Measurements from ENCODE around the gene UBAC2.
"Not testable (repeated sequence)": the region's sequence is repeated elsewhere in the genome, so short reads cannot be mapped to it uniquely, and the experiment has no call there.

UBAC2 gene

DNA sequence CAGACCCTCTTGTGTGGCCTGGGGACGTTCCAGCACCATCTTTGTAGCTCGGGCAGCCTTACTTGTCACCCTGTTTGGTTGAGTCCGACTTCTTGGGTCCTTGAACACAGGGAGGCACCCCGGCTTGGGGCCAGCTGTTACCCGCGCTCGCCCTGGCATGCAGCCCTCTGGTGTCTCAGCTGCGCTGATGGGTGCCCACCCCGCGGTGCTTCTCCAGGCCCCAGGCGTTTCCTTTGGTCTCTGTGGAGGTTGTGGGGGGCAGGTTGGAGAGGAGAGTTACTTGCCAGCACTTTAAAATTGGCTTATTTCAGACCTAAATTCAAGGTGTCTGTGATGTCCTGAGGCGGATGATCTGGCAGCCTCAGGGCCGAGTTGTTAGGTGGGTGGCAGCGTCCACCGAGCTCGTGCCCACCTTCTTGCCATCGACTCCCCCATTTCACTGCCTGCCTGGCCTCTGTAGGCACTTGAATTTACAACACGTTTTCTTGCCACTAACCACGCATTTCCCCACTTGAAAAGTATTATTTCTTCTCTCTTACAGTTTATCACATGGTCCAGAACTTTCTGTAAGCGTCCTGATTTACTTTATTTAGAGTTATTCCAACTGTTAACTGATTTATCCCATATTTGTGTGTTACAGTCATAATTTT lies 16.9 kb downstream of the UBAC2 start:
- peak; percentile 40 for DNase-seq

DNA sequence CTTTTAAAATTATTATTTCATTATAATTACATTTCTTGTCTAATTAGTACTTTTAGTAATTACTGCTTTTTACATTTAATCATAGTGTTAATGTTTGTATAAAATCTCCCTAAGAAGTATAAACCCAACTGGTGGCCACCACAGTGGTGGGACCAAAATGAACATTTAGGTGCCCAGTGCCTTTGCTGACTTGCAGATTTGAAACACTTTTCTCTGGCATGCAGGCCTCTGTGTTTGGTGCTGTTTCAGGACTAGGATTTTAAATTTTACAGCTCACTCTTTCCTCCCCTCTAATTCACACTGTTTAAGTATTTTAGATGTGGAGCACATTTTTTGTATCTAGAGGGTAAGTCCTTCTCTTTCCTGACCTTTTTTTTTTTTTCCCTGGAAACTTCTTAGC lies 17.5 kb downstream of the UBAC2 start:
- DNase-seq = no peak

- no peak for DNase-seq
Measured at GRCh38 chr13:99218545-99218944, 17.9 kb downstream of the UBAC2 start.

DNA sequence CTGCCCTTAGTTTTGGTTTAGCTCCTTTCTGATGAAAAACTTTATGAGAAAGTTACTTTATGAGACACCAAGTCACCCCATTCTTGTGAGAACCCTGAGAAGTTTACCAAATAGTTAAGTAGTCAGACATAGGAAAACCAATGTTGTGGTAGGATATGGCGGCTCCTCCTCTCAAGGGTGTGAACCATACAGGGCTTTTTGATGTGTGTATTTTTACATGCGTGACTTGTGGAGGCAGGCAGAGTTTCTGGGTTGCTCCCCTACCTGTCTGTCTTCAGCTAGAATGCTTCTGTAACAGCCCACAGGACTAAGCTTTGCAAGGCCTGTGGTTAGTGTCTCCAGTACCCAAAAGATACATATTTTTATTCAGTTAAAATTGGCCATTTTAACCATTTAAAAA lies 18.3 kb downstream of the UBAC2 start:
- peak; percentile 66 for DNase-seq

- no peak for DNase-seq
Measured at GRCh38 chr13:99220199-99220935, 19.7 kb downstream of the UBAC2 start.

DNA sequence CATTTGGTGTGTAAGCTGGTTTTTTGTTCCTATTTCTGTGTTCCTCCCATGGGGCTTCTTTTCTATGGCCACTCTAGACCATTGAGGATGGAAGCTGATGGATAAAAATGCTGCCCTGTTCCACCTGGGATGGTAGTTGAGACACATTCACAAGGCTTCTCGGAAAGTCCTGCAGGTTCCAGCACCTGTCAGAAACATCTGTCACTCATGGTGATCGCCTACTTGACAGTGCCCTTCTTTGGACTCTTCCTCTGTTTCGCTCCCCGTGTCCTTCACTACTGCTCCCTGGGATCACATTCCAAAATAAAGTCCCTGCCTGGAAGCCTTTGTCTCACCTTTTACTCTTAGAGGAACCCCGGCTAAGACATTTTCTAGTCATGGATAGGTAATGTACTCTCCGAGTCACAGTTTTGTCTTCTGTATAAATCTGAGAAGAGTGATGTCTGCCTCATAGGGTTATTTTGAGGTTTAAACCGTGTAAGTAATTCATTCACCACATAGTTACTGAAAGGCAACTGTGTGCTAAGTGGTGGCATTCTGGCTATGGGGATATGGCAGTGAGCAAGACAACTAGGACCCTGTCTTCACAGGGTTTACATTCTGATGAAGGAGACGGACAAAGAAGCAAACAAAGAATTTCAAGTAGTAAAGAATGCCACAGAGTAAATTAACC lies 21.0 kb downstream of the UBAC2 start:
- DNase-seq = no peak

DNA sequence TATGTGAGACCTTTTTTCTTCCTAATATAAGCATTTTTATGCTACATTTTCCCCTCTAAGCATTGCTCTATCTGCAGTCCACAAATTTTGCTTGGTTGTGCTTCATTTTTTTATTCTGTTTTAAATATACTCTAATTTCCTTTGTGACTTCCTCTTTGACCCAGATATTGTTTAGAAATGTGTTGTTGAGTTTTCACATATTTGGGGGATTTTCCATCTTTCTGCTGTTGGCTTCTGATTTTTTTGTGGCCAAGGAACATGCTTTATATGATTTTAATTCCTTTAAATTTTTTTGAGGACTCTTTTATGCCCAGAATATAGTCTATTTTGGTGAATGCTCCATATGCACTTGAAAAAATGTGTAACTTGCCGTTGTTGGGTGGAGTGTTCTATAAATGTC lies 22.9 kb downstream of the UBAC2 start:
- DNase-seq = no peak

DNA sequence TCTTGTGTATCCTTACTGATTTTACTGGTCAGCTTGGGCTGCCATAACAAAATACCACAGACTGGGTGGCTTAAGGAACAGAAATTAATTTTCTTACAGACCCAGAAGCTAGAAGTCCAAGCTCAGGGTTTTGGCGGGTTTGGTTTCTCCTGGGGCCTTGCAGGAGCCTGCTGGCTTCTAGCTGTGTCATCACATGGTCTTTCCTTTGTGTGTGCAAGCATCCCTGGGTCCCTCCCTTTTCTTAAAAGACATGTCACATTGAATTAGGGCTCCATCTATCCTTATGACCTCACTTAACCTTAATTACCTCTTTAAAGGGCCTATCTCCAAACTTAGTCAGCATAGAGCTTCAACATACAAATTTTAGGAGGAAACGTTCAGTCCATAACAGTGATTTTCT lies 23.4 kb downstream of the UBAC2 start:
- no peak for DNase-seq

GRCh38 chr13:99225078-99225477 lies 24.4 kb downstream of the UBAC2 start:
- no peak for DNase-seq

GRCh38 chr13:99226513-99226912 lies 25.9 kb downstream of the UBAC2 start:
- DNase-seq = no peak

GRCh38 chr13:99227331-99227900 lies 26.8 kb downstream of the UBAC2 start:
- no peak for DNase-seq

DNA sequence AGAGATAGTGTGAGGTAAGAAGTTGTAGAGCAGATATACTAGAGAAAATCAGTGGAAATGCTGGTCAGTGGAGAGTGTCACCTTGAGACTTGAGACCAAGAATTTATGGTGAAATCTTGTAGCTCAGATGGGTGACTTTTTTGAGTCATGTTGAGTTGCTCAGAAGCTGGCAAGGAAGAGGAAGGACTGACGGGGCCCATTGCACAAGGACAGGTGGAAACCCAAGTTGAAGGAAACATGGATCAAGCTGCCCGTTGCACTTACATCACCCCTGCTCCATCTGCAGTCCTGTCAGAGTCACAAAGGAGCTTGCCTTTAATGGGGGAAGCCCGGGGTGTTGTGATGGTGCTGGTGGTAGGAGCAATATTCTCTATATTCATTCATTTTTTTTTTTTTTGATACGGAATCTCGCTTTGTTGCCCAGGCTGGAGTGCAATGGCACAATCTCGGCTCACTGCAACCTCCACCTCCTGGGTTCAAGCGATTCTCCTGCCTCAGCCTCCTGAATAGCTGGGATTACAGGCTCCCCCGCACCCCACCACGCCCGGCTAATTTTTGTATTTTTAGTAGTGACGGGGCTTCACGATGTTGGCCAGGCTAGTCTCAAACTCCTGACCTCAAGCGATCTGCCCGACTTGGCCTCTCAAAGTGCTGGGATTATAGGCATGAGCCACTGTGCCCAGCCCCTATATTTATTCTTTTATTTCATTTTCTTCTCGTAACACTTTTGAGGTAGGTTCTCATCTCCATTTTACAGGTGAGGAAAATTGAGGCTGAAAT lies 27.4 kb downstream of the UBAC2 start:
- DNase-seq = no peak

DNA sequence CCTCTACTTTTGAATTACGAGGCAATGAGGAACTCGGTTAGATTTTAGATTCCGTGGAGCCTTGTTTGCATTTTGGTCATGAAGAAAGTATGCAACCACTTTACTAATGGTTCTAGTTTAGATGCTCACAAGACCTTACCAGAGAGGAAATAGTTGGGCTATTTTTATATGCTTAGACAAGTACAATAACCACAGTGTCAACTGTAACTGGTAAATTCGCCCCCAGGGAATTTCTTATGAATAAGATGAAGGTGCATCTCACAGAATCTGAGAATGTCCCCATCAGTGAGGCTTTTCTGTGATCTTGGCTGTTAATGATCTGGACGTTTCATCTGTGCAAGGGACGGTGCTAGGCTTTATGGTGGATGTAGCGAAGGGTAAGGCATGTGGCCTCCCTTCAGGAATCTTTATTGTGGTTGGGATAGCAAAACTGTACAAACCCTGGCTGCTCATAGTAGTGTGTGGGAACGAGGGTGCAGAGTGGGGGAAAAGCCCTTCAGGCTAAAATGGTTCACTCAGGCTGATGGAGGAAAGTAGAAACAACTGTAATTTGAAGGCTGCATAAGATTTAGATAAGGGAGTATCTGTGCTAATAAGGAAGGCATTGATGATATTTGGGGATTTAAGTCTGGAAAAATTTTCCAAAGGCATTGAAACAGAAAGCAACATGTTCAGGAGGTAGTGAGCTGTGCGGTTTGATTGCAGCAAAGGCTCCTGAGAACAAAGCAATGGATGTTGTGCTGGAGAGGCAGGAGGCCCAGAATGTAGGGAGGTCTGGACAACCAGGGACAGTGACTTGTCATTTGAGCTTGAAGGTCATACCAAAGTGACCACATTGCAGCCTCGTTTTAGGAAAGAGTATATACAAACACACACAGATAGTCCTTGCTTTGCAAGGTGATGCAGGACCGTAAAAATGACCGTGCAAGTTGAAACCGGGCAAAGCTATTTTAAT lies 28.4 kb downstream of the UBAC2 start:
- no peak for DNase-seq

DNA sequence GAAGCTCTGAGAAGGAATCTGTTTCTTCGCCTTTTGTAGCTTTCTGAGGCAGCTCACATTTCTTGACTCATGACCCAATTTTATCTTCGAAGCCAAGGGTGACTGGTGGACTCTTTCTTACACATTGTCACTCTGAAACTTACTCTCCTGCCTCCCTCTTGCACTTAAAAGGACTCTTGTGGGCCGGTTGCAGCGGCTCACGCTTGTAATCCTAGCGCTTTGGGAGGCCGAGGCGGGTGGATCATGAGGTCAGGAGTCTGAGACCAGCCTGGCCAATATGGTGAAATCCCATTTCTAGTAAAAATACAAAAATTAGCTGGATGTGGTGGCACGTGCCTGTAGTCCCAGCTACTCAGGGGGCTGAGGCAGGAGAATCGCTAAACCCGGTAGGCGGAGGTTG lies 29.9 kb downstream of the UBAC2 start:
- not testable (repeated sequence) for DNase-seq

- no peak for DNase-seq
Measured at GRCh38 chr13:99230991-99231390, 30.3 kb downstream of the UBAC2 start.

GRCh38 chr13:99231721-99232120 lies 31.1 kb downstream of the UBAC2 start:
- DNase-seq = no peak

GRCh38 chr13:99237981-99238662 lies 37.5 kb downstream of the UBAC2 start:
- DNase-seq = peak; percentile 57

DNA sequence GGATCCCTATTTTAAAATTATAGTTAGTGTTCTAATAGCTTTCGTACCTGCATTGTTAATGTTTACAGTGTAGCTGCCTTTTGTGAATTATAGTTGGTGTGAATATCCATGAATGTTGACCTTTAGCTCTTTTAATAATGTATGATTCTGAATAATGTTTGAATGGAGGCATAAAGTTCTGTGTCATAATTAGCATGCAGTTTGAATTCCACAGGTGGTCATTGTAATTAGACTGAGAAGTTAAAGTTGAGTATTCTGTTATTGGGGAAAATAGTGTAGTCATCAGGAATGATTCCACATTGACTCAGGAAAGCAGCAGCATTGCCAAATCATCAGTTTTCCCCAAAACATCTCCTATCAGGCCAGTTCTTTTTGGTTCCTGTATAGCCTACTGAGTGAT lies 45.4 kb downstream of the UBAC2 start:
- no peak for DNase-seq

DNA sequence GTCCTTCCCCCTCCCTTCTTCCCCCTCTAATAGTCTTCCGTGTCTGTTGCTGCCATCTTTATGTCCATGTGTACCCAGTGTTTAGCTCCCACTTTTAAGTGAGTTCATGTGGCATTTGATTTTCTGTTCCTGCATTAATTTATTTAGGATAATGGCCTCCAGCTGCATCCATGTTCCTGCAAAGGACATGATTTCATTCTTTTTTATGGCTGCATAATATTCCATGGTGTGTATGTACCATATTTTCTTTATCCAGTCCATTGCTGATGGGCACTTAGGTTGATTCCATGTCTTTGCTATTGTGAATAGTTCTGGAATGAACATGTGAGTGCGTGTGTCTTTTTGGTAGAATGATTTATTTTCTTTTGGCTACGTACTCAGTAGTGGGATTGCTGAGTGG lies 48.5 kb downstream of the UBAC2 start:
- DNase-seq = not testable (repeated sequence)

DNA sequence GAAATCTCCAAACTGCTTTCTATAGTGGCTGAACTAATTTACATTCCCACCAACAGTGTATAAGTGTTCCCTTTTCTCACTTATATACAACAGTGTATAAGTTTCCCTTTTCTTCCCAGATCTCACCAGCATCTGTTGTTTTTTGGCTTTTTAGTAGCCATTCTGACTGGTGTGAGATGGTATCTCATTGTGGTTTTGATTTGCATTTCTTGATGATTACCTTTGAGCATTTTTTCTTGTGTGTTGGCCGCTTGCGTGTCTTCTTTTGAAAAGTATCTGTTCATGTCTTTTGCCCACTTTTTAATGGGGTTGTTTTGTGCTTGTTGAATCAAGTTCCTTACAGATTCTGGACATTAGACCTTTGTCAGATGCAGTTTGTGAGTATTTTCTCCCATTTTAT lies 49.0 kb downstream of the UBAC2 start:
- not testable (repeated sequence) for DNase-seq
